Measurements from ENCODE around the gene SMIM20.

The SMIM20 gene

DNA sequence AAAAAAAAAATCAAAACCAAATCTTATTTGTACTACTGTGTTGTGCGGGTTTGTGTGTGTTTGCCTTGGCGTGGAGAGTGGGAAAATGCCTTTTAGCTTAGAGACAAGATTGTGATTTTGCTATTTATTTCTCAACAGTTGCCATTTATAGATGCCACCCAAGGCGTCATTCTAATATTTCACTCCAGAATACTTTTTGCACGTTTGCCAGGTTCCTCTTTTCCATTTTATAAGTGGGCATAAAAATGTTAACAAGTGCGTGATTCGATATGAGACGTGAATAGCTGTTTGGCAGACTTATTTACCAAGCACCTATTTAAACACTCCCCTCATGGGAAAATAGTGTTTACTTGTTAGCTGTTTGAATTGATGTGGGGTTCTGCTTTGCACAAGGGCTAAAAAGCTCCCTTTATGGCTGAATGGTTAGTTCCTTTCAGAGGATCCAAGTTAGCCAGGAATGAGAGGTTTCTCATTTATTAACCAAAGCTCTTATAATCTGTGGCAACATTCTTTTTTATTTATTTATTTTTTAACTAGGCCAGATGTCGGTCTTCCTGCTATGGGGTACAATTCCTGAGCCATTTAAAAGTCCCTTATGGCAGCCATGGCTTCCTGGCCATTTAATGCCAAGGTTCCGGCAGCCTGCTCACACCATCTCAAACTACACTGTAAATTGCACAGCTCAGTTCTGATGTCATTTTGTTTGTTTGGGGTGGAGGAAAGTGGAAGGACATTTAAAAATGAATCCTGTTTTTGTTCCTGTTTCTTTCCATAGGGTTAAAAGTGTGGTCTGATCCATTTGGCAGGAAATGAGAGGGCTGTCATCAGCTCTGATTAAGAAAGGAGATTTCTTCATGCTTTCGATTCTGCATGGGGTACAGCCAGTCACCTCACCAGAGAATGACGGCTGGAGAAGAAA is 14.6 kb downstream of the SMIM20 start:
- peak; percentile 90 for DNase-seq

DNA sequence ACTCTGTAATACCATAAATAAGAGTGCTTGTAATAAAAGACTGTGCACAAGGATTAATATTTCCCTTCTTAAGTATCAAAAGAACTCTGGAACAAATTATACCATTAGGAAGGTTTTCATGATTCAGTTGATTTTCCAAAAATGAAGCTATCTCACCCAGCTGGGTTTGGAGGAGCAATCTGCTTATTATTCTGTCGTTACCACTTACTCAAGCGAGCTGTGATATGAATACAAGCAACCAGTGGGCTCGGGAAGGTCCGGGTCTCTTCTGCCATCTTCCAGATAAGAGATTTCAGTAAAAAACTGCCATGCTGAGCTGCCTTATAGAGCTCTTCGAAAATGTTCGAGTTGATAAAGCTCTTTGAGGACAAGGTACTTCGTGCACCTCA is 15.3 kb downstream of the SMIM20 start:
- DNase-seq, result no peak

- DNase-seq, result no peak
These were observed 16.8 kb downstream of the SMIM20 start for GRCh38 chr4:25930731-25931354.

DNA sequence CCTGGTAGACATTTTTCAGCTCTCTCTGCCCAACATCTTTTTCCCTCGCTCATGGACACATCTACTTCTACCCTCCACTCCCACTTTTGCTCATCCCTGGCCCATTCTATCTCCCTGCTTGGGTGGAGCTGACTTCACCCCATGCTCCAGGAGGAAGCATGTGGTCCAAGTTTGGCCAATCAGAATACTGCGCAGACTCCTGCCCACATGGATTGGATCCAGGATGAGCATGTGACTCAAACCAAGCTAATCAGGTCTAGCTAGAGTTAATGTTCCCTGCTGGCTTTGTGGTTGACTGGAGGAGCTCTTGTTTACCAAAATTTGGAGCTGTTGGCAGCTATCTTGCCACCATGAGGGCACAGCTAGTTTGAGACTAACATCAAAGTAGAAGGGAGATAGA is 22.7 kb downstream of the SMIM20 start:
- DNase-seq, result no peak

GRCh38 chr4:25937801-25938200 is 23.8 kb downstream of the SMIM20 start:
- DNase-seq, result no peak

- no peak for DNase-seq
These were observed 24.3 kb downstream of the SMIM20 start for GRCh38 chr4:25938366-25938765.

DNA sequence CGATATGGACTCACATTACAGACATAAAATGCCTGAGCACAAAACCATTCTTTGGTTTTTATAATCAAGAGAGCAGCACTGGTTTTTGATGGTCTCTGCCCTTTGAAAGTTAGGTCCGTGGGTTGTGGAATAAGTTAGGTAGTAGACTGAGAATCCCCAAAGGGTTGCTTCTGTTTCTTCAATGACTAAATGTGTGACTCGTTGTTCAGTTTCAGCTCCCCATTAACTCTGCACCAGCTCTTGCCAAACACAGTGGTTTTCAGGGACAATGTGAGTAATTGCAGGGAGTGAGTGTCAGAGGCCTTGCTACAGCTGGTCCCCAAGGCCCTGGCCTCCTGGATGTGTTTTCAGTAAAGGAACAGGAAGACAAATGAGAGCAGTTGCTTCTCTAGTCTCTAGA is 24.8 kb downstream of the SMIM20 start:
- DNase-seq, result no peak

GRCh38 chr4:25939330-25939729 is 25.3 kb downstream of the SMIM20 start:
- DNase-seq, result no peak

GRCh38 chr4:25941457-25942221 is 27.6 kb downstream of the SMIM20 start:
- no peak for DNase-seq

DNA sequence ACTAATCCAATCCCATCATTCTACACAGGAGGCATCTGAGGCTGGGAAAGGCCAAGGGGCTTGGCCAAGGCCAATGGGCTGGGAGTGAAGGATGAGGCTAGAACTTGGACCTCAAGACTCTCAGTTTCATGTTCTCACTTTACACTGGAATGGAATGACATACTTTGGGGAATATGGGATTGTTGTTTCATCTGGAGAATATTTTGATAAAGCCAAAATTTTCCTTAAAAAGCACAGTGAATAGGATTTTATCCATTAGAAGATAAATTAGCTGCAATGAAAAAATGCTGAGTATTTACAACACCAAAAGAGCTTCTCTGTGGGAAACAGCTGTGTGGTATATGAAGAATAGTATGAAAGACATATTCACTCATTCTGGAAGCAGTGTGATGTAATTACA is 29.3 kb downstream of the SMIM20 start:
- DNase-seq, result no peak

DNA sequence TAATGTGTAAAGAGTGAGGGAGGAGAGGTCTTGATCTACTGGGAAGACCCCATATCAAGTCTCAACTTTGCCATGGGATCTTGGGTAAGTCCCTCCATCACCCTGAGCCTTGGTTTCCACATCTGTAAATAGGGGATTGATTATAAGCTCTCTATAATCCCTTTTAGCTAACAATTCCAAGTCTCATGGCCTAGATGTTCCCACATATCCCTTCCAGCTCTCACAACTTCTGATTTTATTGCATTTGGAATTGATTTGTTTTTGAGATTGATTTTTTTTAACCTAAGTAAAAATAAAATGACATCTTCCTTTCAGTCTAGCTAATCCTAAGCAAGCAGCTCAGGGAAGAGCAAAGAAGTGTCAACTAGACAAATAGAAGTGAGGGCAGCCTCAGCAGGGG is 29.8 kb downstream of the SMIM20 start:
- DNase-seq, result no peak

- no peak for DNase-seq
These were observed 34.0 kb downstream of the SMIM20 start for GRCh38 chr4:25948051-25948450.

GRCh38 chr4:25949173-25949748 is 35.2 kb downstream of the SMIM20 start:
- DNase-seq, result peak; percentile 65

GRCh38 chr4:25949994-25950393 is 36.0 kb downstream of the SMIM20 start:
- DNase-seq, result no peak

DNA sequence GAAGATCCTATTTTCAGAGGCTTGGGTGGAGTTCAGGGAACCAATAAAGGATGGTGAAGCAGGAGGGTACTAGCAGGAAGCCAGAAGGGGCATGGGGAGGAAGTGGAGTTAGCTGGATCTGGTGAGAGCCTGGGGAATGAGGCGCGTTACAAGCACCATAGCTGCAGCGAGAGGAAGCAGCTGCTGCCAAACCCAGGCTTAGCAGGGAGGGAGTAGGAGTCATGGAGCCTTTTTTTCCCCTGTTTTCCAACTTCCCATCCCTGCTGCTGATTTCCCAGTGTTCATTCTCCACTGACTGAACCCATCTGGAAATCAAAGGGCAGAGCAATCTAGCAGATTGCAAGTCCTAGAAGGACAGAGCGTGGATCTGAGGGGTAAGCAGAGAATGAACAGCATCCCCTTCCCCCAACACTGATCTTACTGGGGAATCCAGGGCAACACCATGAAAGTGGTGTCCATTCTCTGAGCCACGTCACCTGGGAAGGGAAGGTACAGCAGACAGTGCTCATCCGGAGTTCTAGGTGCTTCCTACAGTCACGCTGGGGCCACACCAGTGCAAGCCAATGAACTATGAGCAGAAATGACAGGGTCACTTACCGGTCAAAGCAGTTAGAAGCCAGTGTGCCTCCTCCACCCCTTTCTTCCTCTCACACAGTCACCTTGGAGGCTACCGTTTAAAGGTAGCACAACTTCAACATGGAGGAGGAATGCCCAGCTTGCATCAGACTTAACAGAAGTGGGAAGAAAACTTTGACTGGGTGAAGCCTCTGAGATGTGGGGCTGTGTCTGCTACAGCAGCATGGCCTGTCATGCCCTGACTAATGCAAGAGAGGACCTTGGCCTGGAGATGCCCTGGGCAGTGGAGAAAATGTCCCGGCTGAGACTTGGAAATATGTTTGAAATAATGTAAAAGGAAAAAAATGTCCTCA is 36.7 kb downstream of the SMIM20 start:
- no peak for DNase-seq

DNA sequence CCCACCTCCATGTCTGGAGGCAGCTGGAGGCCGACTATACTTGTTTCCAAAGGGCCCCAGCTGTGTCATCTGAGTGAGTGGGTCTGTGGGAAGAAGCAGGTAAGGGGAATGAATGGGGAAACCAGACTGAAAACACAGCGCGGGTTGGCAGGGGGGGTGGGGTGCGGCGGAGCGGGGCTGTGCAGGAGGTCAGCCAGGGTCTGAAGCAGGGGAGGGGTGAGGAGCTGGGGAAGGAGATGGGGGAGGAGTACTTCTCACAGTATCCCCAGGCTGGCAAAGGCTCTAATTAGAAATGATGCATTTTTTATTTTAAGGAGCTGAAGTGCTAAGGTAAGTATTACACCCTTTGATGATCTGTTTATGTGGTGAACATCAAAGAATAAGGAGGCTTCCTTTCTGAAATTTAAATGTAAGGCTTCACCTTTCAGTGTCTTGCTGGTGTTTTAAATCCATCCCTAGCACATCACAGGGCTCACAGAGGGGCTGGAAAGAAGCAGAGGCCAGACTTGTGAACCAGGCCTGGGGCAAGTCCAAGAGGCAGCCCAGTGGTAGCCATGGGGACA is 37.5 kb downstream of the SMIM20 start:
- DNase-seq, result no peak

GRCh38 chr4:25953740-25954139 is 39.7 kb downstream of the SMIM20 start:
- no peak for DNase-seq

- no peak for DNase-seq
These were observed 40.4 kb downstream of the SMIM20 start for GRCh38 chr4:25954293-25954904.

- no peak for DNase-seq
These were observed 41.7 kb downstream of the SMIM20 start for GRCh38 chr4:25955705-25956104.

DNA sequence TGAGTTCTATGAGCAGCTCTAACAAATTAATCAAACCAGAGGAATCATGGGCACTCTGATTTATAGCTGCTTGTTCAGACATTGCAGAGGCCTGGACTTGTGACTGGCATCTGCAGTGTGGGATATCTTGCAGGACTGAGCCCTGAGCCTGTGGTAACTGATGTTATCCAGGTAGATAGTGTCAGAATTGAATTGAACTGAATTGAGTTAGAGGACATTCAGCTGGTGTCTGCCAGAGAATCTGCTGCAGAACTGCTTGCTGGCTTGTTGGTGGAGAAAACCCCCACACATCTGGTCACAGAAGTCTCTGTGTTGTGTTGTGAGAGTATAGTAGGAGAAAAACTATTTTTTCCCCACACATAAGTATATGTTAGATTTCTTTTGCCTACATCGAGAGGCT is 42.2 kb downstream of the SMIM20 start:
- no peak for DNase-seq

DNA sequence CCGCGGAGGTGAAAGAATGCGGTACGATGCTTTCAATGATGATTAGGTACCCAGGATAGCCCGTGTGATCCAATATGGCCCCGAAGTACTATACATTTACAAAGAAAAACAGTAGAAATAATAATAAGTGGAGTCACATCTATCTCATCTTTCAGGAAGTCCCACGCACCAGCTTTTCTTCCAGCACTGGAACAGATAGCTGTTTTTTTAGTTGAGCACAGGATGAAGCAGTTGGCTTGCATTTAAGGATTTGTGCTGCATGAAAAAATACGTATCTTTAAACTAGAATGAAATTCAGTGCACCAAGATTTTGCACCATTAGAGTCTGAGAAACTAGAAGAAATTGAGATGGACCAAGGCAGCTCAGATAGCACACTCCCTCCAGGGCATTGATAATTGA is 44.1 kb downstream of the SMIM20 start:
- no peak for DNase-seq
